Measurements from ENCODE around the gene VAMP8. TPM values are rescaled to one million over a fixed set of nuclear protein-coding genes. Genes with fewer than 3 reads are reported as not detected.
"Not testable (repeated sequence)": the region's sequence is repeated elsewhere in the genome, so short reads cannot be mapped to it uniquely, and the experiment has no call there.

VAMP8 gene
- total RNA-seq, 2 donors from 2014 or later: 103 to 124 TPM

DNA sequence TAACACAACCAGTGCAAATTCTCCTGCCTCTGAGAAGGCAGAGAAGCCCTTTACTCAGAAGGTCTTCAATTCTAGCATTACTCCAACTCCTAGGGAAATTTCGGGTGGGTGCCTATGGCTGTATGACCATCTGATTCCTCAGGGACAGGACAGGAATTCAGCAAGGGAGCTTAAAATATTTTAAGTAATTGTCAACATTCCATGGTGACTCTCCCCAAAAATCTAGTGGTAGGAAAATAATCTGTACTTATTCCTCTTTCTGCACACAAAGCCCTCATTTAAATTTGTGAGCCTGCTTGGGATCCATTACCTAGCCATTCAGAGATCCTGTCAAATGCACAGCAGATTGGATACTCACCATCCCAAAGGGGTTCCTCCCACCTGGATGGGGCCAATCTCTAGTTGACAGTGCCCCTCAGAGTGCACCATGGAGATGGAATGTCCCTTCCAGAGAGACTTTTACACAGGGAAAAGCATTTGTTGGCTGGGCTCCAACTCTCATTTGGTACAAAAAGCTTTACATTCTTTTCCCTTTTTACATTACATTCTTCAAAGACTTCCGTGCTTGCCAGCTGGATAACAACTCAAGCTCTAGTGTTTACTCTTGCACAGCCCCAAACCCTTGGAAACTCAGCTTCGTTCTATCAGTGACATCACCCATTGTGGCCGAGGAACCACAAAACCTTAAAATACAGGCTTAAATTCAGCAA lies 28.2 kb downstream of the VAMP8 start:
- Mint-ChIP-seq H3K4me3 (no peak overlapping the region), H3K9me3 (no peaks in the 10 kb centered on the region), H3K36me3 (ENCODE audit: low read depth) (peaks cover 43% of the 10 kb centered on the region), H3K27me3 (no peaks in the 10 kb centered on the region), H3K27ac (no peak overlapping the region), H3K4me1 (peaks cover 17% of the 10 kb centered on the region)
- ATAC-seq (replicated peaks): no peak

DNA sequence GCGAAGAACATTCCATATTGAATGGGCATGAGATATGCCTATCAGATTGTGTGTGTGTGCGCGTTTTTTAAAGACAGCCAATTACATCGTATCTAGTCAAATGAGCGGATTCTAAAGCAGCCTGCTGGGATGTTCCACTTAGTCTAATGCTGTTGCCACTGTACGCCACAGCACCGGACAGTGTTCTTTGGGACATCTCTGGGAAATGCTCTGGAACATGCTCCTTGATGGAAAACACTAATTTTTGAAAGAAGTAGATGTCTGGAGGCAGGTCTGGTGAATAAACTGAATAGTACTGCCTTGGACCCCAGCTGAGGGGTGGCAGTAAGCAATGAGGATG lies 28.7 kb downstream of the VAMP8 start:
- Mint-ChIP-seq H3K36me3 (ENCODE audit: low read depth) (peaks cover 43% of the 10 kb centered on the region), H3K4me1 (peaks cover 17% of the 10 kb centered on the region), H3K27ac (no peak overlapping the region), H3K4me3 (no peak overlapping the region), H3K27me3 (no peaks in the 10 kb centered on the region), H3K9me3 (no peaks in the 10 kb centered on the region)
- ATAC-seq (replicated peaks): no peak

DNA sequence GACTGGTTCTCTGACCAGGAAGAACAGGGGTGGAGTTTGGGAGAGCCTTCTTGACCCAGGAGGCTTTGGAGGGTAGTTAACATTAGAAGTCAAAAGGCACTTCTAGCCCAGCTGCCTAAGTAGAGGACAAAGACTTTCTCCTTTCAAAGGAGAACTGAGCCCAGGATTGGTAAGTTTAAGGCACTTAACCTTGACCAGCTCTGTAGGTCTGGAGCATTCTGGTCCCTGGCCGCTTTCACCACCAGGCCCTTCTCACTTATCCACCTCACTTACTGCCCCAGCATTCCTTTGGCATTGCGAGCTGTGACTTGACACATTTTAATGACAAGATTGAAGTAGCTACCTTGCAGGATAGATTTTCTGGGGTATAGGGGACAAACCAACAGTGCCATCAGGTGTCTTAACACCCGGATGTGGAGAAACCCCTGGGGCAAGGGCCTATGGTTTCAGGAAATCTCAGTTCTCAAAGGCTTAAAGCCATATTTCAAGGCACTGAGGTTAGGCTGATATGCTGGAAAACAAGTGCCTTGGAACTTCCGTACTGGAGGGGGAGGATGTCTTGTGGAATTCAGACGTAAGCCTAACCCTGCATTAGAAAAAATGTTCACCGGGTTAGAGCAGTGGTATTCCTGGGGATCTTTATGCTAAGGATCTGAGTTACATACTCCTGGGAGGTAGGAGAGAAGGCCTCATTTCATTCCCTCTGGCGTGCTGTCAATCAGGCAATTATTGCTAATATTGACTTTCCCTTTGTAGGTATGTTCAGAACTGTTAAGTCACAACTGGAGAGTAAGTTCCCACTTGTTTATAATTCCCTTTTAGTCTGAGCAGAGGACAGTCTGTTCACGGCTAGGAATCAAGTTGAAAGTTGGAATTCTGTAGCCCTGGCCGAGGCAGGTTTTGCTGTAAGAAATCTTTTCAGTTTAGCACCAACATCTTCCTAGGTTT lies 30.2 kb downstream of the VAMP8 start:
- Mint-ChIP-seq H3K9me3 (no peaks in the 10 kb centered on the region), H3K4me3 (no peak overlapping the region), H3K27me3 (no peaks in the 10 kb centered on the region), H3K27ac (no peak overlapping the region), H3K4me1 (peaks cover 17% of the 10 kb centered on the region), H3K36me3 (ENCODE audit: low read depth) (peaks cover 43% of the 10 kb centered on the region)
- ATAC-seq (replicated peaks): no peak

DNA sequence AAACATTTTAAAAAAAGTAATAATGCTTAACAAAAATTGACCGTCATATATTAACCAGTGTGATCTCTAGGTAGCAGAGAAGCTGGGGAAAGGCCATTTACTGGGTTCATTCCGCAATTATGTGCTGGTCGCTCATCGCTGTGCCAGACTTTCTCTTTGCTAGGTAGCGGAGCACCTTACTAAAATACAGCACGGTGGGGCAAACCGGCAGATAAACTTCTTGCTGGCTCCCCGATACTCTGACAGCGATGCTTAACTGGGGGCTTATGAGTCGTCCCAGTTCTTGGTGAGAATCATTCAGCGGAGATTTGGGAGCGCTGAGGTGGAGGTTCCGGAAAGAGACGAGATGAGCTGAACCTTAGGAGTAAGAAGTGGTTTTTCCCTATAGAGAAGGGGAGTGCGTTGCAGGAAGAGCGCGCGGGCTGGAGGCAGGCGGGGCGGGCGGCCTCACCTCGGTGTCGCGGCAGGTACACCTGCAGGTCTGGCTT lies 33.9 kb downstream of the VAMP8 start:
- Mint-ChIP-seq H3K9me3 (no peaks in the 10 kb centered on the region), H3K27ac (peak overlapping the region; percentile 98), H3K4me3 (peak overlapping the region; percentile 98), H3K27me3 (no peaks in the 10 kb centered on the region), H3K4me1 (peaks cover 3% of the 10 kb centered on the region), H3K36me3 (ENCODE audit: low read depth) (peaks cover 43% of the 10 kb centered on the region)
- ATAC-seq (replicated peaks): peak; percentile 23

DNA sequence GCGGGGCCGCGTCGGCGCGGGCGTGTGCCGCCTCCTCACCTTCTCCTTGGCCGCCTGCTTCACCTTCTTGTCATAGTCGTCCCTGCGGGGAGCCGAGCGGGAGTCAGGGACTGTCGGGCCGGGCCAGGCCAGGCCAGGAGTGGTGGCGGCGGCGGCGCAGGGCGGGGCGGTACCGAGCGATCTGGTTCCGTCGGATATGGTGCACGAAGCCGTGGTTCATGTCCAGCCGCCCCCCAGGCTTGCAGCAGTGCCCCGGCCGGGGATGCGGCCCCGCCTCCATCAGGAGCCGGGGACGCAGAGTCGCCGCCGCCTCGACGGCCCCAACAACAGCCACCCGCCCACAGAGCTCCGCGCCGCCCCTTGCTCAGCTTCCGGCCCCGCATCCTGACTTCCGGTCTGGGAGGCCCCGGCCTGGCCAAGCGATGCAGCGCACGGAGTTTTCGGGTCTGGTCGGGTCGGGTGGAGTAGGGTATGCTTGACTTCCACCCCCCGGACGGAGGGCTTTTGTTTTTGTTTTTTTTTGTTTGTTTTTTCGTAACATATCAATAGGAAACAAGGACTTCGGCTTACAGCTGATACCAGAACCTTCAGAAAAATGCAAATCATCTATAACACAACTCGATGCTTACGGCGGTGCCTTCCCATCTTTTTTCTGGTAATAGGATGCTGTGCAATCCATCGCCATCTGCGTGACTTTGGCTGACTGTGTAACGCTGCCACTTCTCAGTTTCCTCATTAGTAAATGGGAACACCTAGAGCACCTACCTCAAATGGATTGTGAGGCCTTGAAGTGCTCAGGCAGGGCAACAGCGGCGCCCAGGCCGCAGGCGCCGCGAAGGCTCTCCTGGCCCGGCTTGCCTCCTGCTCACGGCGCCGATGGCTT lies 34.6 kb downstream of the VAMP8 start, which contains the start of gene C2orf68:
TSS of gene C2orf68 (minus strand) at position 362 of the 883 bp plus-strand sequence. CDS start at position 280, 82 bp downstream.
- Mint-ChIP-seq H3K9me3 (no peaks in the 10 kb centered on the region), H3K27me3 (no peaks in the 10 kb centered on the region), H3K4me1 (peaks cover 3% of the 10 kb centered on the region), H3K27ac (peak within 1 kb of the TSS; percentile 98), H3K36me3 (ENCODE audit: low read depth) (peaks cover 38% of the 10 kb centered on the region), H3K4me3 (peak within 1 kb of the TSS; percentile 98)
- ATAC-seq (replicated peaks): peak; percentile 82

DNA sequence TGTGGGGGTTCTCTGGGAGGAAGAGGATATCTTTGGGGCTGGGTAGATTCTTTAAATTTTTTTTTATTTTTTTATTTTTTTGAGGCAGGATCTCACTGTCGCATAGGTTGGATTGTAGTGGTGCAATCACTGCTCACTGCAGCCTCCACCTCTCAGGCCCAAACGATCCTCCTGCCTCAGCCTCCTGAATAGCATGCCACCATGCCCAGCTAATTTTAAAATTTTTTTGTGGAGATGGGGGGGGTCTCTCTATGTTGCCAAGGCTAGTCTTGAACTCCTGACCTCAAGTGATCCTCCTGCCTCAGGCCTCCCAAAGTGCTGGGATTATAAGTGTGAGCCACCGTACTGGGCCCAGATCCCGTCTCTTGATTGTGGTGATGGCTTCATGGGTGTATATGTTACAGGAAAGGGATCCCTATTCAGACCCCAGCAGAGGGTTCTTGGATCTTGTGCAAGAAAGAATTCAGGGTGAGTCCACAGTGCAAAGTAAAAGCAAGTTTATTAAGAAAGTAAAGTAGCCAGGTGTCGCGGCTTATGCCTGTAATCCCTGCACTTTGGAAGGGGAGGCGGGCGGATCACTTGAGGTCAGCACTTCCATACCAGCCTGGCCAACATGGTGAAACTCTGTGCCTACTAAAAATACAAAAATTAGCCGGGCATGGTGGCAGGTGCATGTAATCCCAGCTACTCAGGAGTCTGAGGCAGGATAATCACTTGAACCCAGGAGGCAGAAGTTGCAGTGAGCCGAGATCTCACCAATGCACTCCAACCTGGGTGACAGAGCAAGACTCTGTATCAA lies 36.5 kb downstream of the VAMP8 start:
- H3K36me3 Mint-ChIP-seq (ENCODE audit: low read depth): peaks cover 37% of the 10 kb centered on the region
- peaks cover 1% of the 10 kb centered on the region for H3K4me1 Mint-ChIP-seq
- peak overlapping the region; percentile 98 for H3K4me3 Mint-ChIP-seq
- H3K9me3 Mint-ChIP-seq: no peaks in the 10 kb centered on the region
- no peak overlapping the region for H3K27ac Mint-ChIP-seq
- H3K27me3 Mint-ChIP-seq: no peaks in the 10 kb centered on the region
- ATAC-seq (replicated peaks): no peak

DNA sequence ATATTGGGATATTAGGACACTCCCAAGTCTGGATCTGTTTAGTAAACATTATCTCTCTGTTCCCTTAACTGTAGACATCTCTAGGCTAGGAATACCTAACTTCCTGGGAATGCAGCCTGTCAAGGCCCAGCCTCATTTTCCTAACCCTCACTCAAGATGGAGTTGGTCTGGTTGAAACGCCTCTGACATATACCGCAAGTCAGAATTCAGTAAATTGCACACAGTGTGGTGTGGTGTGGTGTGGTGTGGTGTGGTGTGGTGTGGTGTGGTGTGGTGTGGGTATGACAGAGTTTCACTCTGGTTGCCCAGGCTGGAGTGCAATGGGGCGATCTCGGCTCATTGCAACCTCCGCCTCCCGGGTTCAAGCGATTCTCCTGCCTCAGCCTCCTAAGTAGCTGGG lies 37.4 kb downstream of the VAMP8 start:
- H3K27me3 Mint-ChIP-seq; H3K9me3 Mint-ChIP-seq; ATAC-seq (replicated peaks); H3K4me1 Mint-ChIP-seq; H3K27ac Mint-ChIP-seq: not testable (repeated sequence)
- Mint-ChIP-seq H3K4me3 (peak overlapping the region; percentile 95), H3K36me3 (ENCODE audit: low read depth) (peaks cover 36% of the 10 kb centered on the region)

DNA sequence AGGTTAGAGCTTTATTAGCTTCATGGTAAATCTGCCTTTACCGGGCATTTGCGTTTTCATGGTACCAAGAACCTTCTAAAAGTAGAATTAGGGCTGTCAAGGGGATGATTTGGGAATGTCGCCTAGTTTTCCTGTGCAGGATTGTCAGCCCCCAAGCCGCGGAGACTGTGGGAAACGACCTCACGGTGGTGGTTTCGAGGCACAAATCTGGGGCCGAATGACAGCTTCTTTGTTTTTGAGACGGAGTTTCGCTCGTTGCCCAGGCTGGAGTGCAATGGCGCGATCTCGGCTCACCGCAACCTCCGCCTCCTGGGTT lies 38.0 kb downstream of the VAMP8 start:
- no peak for ATAC-seq (replicated peaks)
- Mint-ChIP-seq H3K4me3 (peak overlapping the region; percentile 95), H3K4me1 (peaks cover 5% of the 10 kb centered on the region), H3K27me3 (no peaks in the 10 kb centered on the region), H3K9me3 (no peaks in the 10 kb centered on the region), H3K27ac (no peak overlapping the region), H3K36me3 (ENCODE audit: low read depth) (peaks cover 32% of the 10 kb centered on the region)

DNA sequence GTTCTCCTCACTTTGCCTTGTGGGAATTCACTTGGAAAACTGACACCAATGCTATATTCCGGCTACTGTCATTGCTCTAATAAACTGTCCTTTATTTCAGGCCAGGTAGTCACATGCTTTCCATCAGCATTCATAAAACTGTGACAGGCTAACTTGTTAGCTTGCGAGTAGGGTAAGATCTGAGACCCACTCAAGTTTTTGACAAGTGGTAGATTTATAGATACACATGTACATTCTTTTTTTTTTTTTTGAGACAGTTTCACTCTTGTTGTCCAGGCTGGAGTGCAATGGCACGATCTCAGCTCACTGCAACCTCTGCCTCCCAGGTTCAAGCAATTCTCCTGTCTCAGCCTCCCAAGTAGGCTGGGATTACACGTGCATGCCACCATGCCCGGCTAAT lies 40.3 kb downstream of the VAMP8 start:
- ATAC-seq (replicated peaks); H3K27me3 Mint-ChIP-seq; H3K9me3 Mint-ChIP-seq; H3K4me1 Mint-ChIP-seq: not testable (repeated sequence)
- peak overlapping the region; percentile 96 for H3K27ac Mint-ChIP-seq
- peak overlapping the region; percentile 95 for H3K4me3 Mint-ChIP-seq
- peaks cover 54% of the 10 kb centered on the region for H3K36me3 Mint-ChIP-seq (ENCODE audit: low read depth)

DNA sequence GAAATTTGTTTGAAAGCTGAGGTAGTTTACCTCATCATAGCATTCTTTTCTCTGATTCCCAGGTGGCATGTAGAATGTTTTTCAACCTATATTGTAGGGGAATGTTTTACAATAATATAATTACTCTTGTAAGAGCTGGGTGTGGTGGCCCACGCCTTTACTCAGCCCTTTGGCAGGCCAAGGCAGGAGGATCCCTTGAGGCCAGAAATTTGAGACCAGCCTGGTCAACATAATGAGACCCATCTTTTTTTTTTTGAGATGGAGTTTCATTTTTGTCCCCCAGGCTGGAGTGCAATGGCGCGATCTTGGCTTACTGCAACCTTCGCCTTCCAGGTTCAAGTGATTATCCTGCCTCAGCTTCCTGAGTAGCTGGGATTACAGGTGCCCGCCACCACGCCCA lies 42.2 kb downstream of the VAMP8 start:
- Mint-ChIP-seq H3K4me1 (peaks cover 9% of the 10 kb centered on the region), H3K36me3 (ENCODE audit: low read depth) (peaks cover 73% of the 10 kb centered on the region), H3K9me3 (no peaks in the 10 kb centered on the region), H3K27me3 (no peaks in the 10 kb centered on the region), H3K27ac (no peak overlapping the region), H3K4me3 (no peak overlapping the region)
- ATAC-seq (replicated peaks): no peak

DNA sequence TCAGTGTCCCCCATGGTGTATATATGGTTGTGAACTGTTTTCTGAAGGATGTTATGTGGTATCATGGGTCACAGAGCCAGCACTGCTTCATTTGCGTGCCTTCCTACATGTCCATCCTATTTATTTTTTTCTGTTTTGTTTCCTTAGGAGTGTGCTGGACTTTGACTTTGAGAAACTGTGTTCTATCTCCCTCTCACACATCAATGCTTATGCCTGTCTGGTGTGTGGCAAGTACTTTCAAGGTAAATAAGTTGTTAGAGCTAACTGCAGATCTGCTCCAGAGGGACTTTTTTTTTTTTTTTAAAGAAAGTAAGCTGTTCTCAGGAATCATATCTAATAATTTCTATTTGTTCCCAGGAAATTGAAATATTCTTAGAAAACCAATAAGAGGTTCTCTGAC lies 44.0 kb downstream of the VAMP8 start:
- Mint-ChIP-seq H3K27ac (no peak overlapping the region), H3K9me3 (no peaks in the 10 kb centered on the region), H3K4me3 (no peak overlapping the region), H3K27me3 (no peaks in the 10 kb centered on the region), H3K4me1 (peaks cover 9% of the 10 kb centered on the region), H3K36me3 (ENCODE audit: low read depth) (peaks cover 85% of the 10 kb centered on the region)
- ATAC-seq (replicated peaks): no peak

DNA sequence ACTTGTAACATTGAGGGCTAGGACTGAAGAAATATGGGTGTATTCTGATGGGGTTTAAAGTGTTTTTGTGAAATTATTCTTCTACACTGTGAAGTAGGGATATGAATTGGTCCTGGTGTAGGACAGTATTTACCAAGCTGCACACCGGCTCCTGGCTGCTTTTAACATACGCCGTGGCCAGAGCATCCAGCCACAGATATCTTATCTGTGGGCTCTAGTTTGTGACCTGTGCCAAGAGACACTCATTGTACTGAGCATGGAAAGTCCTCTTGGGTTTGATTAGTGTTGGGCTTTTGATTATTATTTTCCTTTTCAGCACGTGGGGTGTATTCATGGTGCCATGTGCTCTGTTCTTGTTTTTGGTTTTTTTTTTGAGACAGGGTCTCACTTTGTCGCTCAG lies 46.6 kb downstream of the VAMP8 start:
- H3K4me3 Mint-ChIP-seq: no peak overlapping the region
- H3K27ac Mint-ChIP-seq: no peak overlapping the region
- H3K9me3 Mint-ChIP-seq: no peaks in the 10 kb centered on the region
- H3K4me1 Mint-ChIP-seq: peaks cover 7% of the 10 kb centered on the region
- H3K27me3 Mint-ChIP-seq: no peaks in the 10 kb centered on the region
- H3K36me3 Mint-ChIP-seq (ENCODE audit: low read depth): peaks cover 95% of the 10 kb centered on the region
- ATAC-seq (replicated peaks): no peak

DNA sequence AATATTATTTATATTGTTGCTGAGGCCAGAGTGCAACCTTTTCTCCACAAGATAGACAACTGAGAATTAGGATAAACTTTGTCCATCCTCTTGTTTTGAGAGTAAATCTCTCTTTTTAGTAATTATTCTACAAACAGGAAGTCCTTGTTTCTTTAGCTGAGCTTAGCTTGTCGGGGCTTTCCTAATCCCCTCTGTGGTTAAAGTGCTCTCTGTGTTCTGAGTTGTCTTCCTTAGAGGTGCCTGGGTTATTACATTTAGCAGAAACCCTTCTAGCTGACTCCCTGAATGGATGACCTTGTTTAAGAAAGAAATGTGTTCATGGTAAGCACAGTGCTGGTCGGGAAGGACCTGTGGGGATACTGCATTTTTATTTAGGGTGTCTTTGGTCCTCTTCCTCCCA lies 51.3 kb downstream of the VAMP8 start:
- no peaks in the 10 kb centered on the region for H3K4me1 Mint-ChIP-seq
- peak overlapping the region; percentile 72 for H3K27ac Mint-ChIP-seq
- peaks cover 100% of the 10 kb centered on the region for H3K36me3 Mint-ChIP-seq (ENCODE audit: low read depth)
- H3K27me3 Mint-ChIP-seq: no peaks in the 10 kb centered on the region
- ATAC-seq (replicated peaks): peak; percentile 84
- no peaks in the 10 kb centered on the region for H3K9me3 Mint-ChIP-seq
- peak overlapping the region; percentile 6 for H3K4me3 Mint-ChIP-seq

DNA sequence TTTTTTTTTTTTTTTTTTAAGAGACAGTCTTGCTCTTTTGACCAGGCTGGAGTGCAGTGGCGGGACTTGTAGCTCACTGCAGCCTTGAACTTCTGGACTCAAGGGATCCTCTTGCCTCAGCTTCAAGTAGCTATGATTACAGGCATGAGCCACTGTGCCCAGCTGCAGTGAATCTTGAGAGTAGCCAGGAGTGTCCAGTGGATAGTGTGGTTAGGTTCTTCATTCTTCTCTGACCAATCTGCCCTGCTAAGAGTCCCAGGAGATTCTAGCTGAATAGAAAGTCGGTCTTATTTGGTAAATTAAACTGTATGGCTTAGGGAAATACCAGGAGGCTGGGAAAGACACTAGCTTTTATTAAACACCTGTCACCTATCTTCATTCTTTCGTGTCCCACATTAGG lies 53.9 kb downstream of the VAMP8 start:
- Mint-ChIP-seq H3K9me3 (no peaks in the 10 kb centered on the region), H3K27me3 (no peaks in the 10 kb centered on the region), H3K4me1 (no peaks in the 10 kb centered on the region), H3K36me3 (ENCODE audit: low read depth) (peaks cover 100% of the 10 kb centered on the region), H3K27ac (no peak overlapping the region), H3K4me3 (no peak overlapping the region)
- no peak for ATAC-seq (replicated peaks)
